Activated CD8-positive, alpha-beta memory T cell treated with anti-CD3 and anti-CD28 coated beads, Interleukin-2, amount 50 U/mL, for 1 hour (primary cell): ENCODE data around the gene HILPDA.
"Not testable (repeated sequence)": the region's sequence is repeated elsewhere in the genome, so short reads cannot be mapped to it uniquely, and the experiment has no call there.

Experiments used
- DNase-seq: peaks from one replicate; pipeline ENCODE4 v3.0.0-alpha.2; 2020; ENCODE audit errors: extremely low read depth

HILPDA gene

DNA sequence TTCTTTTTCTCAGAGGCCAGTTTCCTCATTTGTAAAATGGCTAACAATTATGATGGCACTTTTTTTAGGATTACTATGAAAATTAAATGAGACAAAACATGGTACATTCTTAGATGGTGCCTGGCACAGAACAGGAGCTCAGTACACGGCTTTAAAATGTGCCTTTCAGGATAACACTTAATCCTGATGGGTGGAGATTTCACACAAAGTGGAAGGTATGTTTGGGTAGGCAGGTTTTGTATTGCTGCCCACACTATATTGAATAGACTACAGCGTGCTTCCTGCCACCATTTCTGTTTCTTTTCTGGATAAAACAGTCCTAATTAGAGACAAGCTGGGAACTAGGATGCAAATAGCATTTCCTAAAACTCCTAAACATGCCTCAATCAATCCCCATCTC is 23.9 kb upstream of the HILPDA start:
- no peak for DNase-seq

DNA sequence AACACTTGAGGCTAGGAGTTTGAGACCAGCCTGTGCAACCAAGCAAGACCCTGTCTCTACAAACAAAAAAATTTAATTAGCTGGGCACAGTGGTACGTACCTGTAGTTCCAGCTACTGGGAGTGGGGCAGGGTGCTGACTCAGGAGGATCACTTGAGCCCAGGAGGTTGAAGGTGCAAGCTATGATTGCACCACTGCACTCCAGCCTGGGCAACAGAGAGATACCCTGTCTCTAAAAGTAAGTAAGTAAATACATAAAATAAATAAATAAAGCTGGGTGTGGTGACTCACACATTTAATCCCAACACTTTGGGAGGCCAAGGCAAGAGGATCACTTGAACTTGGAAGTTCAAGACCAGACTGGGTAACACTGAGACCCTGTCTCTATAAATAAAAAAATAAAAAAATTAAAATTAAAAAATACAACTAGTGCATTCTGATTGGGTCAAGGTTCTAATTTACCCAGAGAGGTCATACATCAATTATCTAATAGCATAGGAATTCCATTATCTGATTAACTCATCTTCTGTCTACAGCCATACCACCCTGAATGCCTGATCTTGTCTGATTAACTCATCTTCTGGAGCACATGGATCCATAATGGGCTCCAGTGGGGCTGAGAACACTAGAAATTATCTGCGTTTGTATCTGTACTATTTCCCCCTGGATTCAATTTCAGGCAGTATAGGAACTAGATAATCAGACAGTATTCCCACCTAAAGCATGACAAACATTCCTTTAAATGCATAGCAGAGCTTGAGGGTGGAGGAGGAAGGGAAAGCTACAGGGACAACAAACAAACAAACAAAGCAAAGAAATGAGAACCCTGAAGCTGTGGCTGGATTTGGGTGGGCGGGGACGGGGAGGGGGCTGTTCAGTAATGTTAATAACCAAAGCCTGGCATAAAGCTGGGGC is 21.0 kb upstream of the HILPDA start:
- DNase-seq: no peak

DNA sequence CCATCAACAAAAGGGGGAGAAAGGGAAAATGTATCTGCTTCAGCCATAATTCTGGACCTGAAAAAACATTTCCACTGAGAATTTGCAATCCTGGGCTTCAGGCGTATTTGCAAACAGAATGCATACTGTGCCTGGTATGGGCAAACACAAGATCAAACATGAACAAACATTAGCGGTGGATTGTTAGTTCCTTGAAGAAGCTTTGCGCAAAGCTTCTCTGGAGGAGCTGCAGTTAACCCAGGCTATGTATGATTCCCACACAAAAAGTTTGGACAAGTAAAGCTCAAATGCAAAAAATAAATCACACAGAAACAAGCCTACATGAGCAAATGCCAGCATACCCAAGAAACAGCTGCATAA is 20.4 kb upstream of the HILPDA start:
- no peak for DNase-seq

DNA sequence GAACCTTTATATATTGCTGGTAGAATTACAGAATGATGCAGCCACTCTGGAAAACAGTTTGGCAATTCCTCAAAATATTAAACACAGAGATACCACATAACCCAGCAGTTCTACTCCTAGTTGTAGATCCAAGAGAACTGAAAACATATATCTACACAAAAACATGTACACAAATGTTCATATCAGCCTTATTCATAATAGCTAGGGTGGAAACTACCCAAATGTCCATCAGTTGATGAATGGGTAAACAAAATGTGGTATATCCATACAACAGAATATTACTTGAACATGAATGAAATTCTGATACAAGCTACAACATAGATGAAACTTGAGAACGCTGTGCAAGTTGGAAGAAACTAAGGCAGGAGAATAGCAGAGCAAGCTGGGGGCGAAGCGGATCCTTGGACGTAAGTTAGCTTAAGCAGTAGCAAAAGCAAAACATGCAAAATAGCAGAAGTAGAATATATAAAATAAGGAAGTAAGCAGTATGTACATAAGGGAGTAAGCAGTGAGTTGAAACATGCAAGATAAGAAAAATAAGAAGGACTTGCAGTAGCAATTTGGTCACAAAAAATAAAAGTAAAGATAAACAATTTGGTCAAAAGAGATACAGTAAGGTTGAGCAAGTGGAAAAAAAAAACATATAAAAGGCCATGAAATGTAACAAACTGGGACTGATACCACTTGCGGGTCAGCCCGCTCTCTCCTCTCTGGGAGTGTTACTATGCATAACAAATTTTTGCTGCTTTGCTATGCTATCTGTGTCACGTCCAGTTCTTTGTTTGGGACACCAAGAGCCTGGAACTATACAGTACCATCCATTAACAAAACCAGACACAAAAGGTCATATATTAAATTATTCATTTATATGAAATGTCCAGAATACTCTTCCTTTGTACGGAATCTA is 18.0 kb upstream of the HILPDA start:
- DNase-seq: no peak

DNA sequence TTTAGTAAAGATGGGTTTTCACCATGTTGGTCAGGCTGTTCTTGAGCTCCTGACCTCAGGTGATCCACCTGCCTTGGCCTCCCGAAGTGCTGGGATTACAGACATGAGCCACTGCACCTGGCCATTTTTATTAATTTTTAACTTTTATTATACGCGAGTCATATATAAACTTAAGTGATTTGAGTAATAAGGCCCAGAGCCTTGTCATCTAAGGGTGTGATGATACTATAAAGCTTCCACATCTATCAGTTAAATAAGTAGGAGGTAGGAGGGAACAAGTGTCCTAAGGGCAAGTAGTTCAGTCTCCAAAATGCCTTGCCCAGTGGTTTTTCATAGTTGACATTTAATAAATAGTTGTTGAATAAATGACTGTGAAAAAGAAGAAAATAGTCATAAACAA is 13.3 kb upstream of the HILPDA start:
- no peak for DNase-seq

DNA sequence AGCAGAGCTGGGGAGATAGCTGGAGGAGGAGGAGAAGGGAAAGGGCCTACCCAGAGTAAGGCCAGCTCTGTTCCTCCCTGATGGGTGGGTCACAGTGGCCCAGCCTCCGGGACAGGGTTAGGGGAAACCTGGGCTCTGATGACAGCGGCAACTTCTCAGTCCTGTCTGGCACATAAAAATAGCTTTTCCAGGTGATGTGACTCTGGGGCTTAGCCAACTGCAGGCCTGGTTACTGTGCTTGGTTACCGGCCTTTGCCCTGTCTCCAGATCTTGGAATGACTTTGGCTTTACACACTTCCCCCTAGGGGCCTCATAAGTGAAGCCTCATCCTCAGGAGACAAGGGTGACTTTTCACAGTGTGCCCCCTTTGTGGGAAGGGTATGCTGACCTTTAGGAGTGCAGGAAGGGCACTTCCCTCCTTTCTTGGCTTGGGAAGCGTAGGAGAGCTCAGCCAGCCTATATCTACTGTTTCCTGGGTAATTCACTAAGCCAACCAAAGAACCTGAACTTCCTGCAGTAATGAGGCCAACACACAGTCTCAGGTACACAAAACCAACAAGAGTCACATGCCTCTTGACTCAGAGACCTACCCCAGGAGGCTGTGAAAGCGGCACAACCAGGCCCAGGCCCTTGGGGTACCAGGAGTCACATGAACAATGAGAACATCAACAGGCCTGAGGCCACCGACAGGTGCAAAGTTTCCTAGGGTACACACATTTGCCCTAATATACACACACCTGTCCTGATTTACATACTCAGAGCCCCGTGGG is 11.7 kb upstream of the HILPDA start:
- no peak for DNase-seq

DNA sequence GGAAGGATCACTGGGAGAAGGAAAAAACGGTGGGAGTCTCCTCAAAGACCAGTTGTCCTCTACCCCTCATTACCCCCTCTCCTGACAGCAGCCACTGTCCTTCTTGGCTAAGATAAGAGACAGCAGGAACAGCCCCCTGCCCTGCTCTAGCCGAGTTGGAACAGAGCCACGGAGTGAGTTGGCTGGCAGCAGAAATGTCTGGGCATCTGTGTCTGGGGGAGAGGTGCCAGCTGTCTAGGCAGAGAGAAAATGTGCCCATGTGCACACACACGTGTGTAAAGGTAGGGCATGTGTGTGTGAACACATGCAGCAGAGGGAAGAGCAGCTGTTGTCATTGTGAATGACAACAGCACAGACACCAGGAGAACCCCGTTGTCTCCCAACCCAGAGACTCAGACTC is 9.4 kb upstream of the HILPDA start:
- DNase-seq: no peak

DNA sequence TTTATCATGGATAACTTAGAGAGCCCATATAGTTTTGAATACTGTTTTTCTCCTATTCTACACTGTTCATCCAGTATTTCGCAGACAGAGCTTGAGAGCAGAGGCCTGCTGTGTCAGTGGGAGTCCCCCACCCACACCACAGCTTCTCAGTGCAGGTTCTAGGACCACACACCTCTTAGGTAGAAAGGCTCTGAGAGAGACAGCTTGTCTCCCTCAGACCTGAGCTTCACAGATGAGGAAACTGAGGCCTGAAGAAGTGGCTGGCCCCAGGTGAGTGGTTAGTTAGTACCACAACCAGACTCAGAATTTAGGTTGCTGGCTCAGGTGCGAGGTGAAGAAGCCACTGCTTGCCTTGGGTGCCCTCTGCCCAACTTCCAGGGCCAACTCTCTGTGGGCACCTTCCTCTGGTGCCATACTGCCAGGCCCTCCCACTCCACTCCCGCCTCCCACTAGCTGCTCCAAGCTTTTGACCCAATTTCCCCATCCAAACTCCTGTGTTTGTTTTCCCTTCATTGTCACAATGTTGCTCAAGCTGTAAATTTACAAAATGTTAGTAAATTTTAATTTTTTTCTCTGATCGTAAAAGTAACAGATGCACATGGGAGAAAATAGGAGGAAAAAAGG is 7.6 kb upstream of the HILPDA start:
- no peak for DNase-seq

DNA sequence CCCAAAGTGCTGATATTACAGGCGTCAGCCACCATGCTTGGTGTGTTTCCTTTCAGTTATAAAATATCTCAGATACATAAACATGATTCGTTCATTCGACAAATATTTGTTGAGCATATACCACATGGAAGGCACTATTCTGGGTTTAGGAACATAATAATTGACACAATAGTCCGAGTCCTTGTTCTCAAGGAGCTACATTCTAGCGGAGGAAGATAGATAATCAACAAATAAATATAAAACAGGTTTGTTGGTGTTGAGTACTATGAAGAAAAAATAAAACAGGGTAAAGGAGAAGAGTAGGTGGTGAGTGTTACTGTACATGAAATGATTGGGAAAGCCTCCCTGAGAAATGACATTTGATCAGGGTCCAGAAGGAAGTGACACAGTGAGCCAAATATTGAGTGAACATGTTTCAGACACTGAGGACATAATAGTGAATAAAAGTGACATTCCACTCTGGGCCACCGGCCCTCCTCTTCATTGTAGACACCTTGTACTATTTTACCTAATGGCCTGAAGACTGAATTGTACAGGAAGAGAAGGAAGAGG is 6.9 kb upstream of the HILPDA start:
- no peak for DNase-seq

DNA sequence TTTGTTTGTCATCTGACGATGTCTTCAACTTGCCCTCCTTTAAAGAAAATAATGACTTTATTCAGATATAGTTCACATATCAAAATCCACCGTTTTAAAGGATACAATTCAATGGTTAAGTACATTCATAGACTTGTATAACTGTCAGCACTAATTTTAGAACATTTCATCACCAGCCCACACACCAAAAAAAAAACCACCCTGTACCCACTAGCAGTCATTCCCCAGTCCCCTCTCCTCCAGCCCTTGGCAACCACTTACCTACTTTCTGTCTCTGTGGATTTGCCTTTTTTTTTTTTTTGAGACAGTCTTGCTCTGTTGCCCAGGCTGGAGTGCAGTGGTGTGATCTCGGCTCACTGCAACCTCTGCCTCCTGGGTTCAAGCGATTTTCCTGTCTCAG is 5.3 kb upstream of the HILPDA start:
- DNase-seq: no peak

DNA sequence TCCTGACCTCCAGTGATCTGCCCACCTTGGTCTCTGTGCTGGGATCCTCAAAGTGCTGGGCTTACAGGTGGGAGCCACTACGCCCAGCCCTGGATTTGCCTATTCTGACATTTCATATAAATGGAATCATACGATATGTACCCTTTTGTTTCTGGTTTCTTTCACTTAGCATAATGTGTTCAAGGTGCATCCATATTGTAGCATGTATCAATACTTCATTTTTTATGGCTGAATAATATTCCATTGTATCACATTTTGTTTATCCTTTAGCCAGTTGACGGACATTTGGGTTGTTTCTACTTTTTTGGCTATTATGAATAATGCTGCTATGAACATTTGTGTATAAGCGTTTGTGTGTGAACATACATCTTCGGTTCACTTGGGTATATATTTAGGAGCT is 4.8 kb upstream of the HILPDA start:
- no peak for DNase-seq

DNA sequence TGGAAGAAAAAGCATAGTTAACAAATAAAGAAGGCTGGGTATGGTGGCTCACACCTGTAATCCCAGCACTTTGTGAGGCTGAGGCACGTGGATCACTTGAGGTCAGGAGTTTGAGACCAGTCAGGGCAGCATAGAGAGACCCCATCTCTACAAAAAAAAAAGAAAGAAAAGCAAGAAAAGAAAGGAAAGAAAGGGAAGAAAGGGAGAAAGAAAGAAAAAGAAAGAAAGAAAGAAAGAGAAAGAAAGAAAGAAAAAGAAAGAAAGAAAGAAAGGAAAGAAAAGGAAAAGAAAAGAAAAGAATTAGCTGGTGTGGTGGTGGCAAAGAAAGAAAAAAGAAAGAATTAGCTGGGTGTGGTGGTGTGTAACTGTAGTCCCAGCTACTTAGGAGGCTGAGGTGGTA is 3.1 kb upstream of the HILPDA start:
- DNase-seq: no peak

DNA sequence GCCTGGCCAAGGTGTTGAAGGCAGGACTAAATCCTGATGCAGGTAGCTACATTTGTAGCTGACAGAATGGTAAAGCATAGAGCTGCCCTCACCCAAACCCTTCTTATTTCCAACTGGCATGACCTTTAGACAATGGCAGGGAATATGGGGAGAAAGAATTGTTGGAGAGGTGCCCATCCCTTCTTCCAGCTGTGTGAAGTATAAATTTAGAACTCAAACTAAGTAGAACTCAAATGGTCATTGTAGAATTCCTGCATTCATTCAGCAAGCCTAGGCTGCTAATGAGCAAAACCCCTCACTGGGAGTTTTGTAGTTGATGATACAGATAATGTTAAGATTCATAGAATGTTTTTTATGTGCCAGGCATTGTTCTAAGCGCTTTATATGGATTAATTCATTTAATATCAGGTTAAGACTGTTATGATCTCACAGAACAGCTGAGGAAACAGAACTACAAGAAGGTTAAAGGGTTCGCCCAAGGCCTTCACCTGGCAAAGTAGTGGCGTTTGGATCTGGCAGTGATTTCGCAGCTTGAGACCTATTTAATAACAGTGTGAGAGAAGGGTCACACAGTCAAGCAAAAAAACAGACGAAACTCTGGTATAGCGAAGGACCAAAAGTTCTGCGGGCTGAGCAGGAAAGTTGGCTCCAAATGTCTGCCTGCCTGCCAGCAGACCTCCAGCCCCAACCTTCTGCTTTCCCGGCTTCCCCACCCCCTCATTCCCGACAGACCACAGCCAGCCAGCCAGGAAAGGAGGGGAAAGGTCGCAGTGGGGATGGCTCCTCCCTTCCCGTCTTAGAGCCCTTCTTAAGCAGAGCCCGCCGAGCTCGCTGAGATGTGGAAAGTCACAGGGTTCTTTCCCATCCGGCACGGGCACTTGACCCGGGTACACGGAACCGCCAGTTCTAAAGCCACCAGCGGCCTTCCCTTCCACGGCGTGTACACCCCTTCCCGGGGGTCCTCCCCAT is 1.6 kb upstream of the HILPDA start:
- no peak for DNase-seq

DNA sequence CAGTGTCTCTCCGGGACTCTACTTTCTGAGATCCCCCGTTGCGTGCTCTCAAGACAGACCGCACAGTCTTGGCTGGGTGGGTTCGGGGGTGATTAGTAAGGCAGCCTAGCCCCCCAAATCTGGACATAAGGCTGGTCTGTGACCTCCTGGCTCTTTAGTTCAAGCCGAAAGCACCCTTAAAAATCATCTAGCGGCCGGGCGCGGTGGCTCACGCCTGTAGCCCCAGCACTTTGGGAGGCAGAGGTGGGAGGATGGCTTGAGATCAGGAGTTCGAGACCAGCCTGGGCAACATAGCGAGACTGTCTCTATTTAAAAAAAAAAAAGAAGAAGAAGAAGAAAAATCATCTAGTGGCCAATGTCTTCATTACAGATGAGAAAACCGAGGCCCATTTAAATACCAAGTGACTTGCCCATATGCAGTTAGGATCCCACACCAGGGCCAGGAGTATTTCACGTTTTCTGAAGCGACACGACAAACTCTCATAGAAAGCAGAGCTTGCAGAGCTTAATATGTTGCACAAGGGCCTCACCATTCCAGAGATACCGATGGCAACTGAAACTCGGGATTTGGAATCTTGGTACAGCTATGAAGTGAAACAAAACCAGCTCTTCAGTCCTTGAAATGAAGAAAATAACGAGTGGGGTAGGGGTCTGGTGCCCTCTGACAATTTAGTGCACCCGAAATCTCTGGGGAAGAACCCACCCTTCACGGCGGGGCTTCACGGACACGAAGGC is 703 bp upstream of the HILPDA start:
- DNase-seq: no peak

DNA sequence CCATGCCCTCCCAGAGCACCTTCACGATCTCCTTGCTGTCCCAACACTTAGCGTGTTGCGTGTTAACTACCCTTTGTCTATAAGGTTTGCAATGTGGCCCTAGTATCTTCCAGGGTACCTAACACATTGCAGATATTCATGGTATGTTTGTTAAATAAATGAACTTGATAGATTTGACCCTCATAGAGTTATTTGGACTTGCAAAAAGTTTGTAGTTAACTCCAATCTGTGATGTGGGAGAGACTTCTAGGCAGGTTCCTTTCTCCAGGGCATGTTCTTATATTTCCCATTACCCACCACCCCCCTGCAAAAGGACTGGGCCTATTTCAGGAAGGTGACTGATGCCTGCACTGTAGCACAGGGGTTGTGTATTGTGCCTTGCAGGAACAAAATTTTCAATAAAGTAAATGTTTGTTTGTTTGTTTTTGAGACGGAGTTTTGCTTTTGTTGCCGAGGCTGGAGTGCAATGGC is 612 bp downstream of the HILPDA start:
- DNase-seq: no peak

DNA sequence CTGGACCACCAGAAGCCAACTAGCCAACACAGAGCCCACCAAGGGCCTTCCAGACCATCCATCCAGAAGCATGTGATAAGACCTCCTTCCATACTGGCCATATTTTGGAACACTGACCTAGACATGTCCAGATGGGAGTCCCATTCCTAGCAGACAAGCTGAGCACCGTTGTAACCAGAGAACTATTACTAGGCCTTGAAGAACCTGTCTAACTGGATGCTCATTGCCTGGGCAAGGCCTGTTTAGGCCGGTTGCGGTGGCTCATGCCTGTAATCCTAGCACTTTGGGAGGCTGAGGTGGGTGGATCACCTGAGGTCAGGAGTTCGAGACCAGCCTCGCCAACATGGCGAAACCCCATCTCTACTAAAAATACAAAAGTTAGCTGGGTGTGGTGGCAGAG is 1.7 kb downstream of the HILPDA start:
- DNase-seq: not testable (repeated sequence)

DNA sequence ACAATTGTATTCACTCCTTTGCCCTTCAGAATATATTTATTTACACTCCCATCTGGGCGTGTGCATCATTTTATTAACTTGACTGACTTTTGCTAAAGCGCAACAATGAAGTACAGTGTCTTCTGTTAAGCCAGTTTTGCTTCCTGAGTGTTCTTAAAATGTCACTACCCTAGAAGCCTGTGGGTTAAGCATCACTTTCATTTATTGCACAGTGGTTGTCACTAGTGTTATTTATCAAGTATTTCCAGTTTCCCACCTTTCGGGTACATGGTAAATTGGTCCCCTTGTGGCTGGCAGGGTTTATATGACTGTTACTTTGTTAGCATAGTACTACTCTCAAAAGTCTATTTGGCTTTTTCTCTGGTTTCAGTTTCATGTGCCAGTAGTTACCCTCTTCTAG is 3.3 kb downstream of the HILPDA start:
- no peak for DNase-seq

DNA sequence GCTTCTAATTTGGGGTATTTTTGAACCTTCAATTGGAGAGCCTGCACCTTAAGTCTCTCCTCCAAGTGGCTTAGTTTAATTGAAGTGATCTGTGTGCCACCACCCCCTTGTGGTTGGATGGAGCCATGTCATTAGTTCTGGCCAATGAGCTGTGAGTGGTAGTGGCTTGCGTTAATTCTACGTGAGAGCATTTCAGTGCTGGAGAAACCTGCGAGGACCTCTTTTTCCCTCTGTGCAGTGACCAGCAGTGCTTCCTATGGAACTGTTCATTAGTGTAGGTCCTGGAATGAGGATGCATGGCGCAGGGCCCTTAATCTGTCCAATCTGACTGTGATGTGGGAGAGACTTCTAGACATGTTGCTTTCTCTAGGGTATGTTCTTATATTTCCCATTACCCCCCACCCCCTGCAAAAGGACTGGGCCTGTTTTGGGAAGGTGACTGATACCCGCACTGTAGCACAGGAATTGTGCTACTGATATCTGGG is 3.8 kb downstream of the HILPDA start:
- DNase-seq: no peak

DNA sequence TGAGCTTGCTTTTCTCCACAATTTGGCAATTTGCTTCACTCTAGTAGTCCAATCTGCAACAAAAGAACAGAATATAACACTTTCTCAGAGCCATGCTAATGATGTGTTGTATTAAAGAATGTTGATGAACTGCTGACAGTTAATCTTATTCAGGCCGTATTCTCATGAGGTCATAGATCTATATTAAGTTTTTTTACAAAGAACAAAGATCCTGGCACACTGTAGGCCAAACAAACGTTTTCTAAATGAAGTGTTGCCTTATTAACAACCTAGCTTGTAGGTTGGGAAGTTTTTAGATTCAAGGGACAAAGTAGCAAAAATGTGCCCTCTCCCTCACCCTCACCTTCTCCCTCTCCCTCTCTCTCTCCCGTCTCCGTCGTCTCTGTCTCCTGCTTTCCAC is 6.8 kb downstream of the HILPDA start:
- no peak for DNase-seq
